ENCODE data around the gene LRRTM4.

LRRTM4 gene

GRCh38 chr2:77521931-77522470 is at the start of gene LRRTM4:
Gene LRRTM4 (minus strand): TSS chr2:77522376.
- Mint-ChIP-seq H3K36me3 (no peaks in the 10 kb centered on the region), H3K4me3 (no peak within 1 kb of the TSS), H3K27me3 (no peaks in the 10 kb centered on the region), H3K9me3 (peaks cover 4% of the 10 kb centered on the region), H3K27ac (no peak within 1 kb of the TSS), H3K4me1 (no peaks in the 10 kb centered on the region)
- no peak for ATAC-seq

GRCh38 chr2:77571545-77571944 is 49.4 kb upstream of the LRRTM4 start:
- H3K4me3 Mint-ChIP-seq = no peak overlapping the region
- peaks cover 6% of the 10 kb centered on the region for H3K9me3 Mint-ChIP-seq
- H3K4me1 Mint-ChIP-seq = no peaks in the 10 kb centered on the region
- H3K36me3 Mint-ChIP-seq = no peaks in the 10 kb centered on the region
- ATAC-seq = no peak
- H3K27me3 Mint-ChIP-seq = no peaks in the 10 kb centered on the region
- H3K27ac Mint-ChIP-seq = no peak overlapping the region

- no peak overlapping the region for H3K4me3 Mint-ChIP-seq
- H3K36me3 Mint-ChIP-seq = no peaks in the 10 kb centered on the region
- peaks cover 9% of the 10 kb centered on the region for H3K9me3 Mint-ChIP-seq
- no peak overlapping the region for H3K27ac Mint-ChIP-seq
- ATAC-seq = no peak
- no peaks in the 10 kb centered on the region for H3K27me3 Mint-ChIP-seq
- no peaks in the 10 kb centered on the region for H3K4me1 Mint-ChIP-seq
Observed at GRCh38 chr2:77567723-77568122, 45.5 kb upstream of the LRRTM4 start.

GRCh38 chr2:77566582-77566981 is 44.4 kb upstream of the LRRTM4 start:
- H3K27ac Mint-ChIP-seq = no peak overlapping the region
- H3K4me1 Mint-ChIP-seq = no peaks in the 10 kb centered on the region
- no peak overlapping the region for H3K4me3 Mint-ChIP-seq
- no peaks in the 10 kb centered on the region for H3K27me3 Mint-ChIP-seq
- ATAC-seq = no peak
- no peaks in the 10 kb centered on the region for H3K36me3 Mint-ChIP-seq
- H3K9me3 Mint-ChIP-seq = peaks cover 6% of the 10 kb centered on the region

- Mint-ChIP-seq H3K4me1 (no peaks in the 10 kb centered on the region), H3K9me3 (peaks cover 6% of the 10 kb centered on the region), H3K4me3 (no peak overlapping the region), H3K27ac (no peak overlapping the region), H3K27me3 (no peaks in the 10 kb centered on the region), H3K36me3 (no peaks in the 10 kb centered on the region)
- no peak for ATAC-seq
Observed at GRCh38 chr2:77566131-77566530, 44.0 kb upstream of the LRRTM4 start.

- H3K4me1 Mint-ChIP-seq = no peaks in the 10 kb centered on the region
- peaks cover 8% of the 10 kb centered on the region for H3K9me3 Mint-ChIP-seq
- H3K27ac Mint-ChIP-seq = no peak overlapping the region
- H3K4me3 Mint-ChIP-seq = no peak overlapping the region
- no peak for ATAC-seq
- H3K27me3 Mint-ChIP-seq = no peaks in the 10 kb centered on the region
- no peaks in the 10 kb centered on the region for H3K36me3 Mint-ChIP-seq
Observed at GRCh38 chr2:77552956-77553355, 30.8 kb upstream of the LRRTM4 start.

- Mint-ChIP-seq H3K27ac (no peak overlapping the region), H3K9me3 (peaks cover 10% of the 10 kb centered on the region), H3K27me3 (no peaks in the 10 kb centered on the region), H3K4me3 (no peak overlapping the region), H3K4me1 (no peaks in the 10 kb centered on the region), H3K36me3 (no peaks in the 10 kb centered on the region)
- ATAC-seq = no peak
Observed at GRCh38 chr2:77538031-77538430, 15.9 kb upstream of the LRRTM4 start.

- H3K4me3 Mint-ChIP-seq = no peak overlapping the region
- H3K9me3 Mint-ChIP-seq = peaks cover 4% of the 10 kb centered on the region
- H3K4me1 Mint-ChIP-seq = no peaks in the 10 kb centered on the region
- no peak overlapping the region for H3K27ac Mint-ChIP-seq
- H3K27me3 Mint-ChIP-seq = no peaks in the 10 kb centered on the region
- H3K36me3 Mint-ChIP-seq = no peaks in the 10 kb centered on the region
- ATAC-seq = no peak
Observed at GRCh38 chr2:77522888-77523287, 712 bp upstream of the LRRTM4 start.

- H3K36me3 Mint-ChIP-seq = no peaks in the 10 kb centered on the region
- no peak overlapping the region for H3K27ac Mint-ChIP-seq
- H3K4me3 Mint-ChIP-seq = no peak overlapping the region
- no peak for ATAC-seq
- no peaks in the 10 kb centered on the region for H3K27me3 Mint-ChIP-seq
- peaks cover 4% of the 10 kb centered on the region for H3K9me3 Mint-ChIP-seq
- no peaks in the 10 kb centered on the region for H3K4me1 Mint-ChIP-seq
Observed at GRCh38 chr2:77521548-77521891, 656 bp downstream of the LRRTM4 start.

- Mint-ChIP-seq H3K27me3 (no peaks in the 10 kb centered on the region), H3K27ac (no peak overlapping the region), H3K9me3 (peaks cover 4% of the 10 kb centered on the region), H3K4me1 (no peaks in the 10 kb centered on the region), H3K4me3 (no peak overlapping the region), H3K36me3 (no peaks in the 10 kb centered on the region)
- ATAC-seq = no peak
Observed at GRCh38 chr2:77520641-77521547, 1.3 kb downstream of the LRRTM4 start.

- no peaks in the 10 kb centered on the region for H3K36me3 Mint-ChIP-seq
- no peaks in the 10 kb centered on the region for H3K4me1 Mint-ChIP-seq
- no peaks in the 10 kb centered on the region for H3K27me3 Mint-ChIP-seq
- peaks cover 4% of the 10 kb centered on the region for H3K9me3 Mint-ChIP-seq
- no peak overlapping the region for H3K27ac Mint-ChIP-seq
- no peak overlapping the region for H3K4me3 Mint-ChIP-seq
- no peak for ATAC-seq
Observed at GRCh38 chr2:77519888-77520506, 2.2 kb downstream of the LRRTM4 start.

GRCh38 chr2:77519164-77519887 is 2.9 kb downstream of the LRRTM4 start:
- H3K4me1 Mint-ChIP-seq = no peaks in the 10 kb centered on the region
- ATAC-seq = no peak
- no peaks in the 10 kb centered on the region for H3K36me3 Mint-ChIP-seq
- H3K27ac Mint-ChIP-seq = no peak overlapping the region
- H3K27me3 Mint-ChIP-seq = no peaks in the 10 kb centered on the region
- no peaks in the 10 kb centered on the region for H3K9me3 Mint-ChIP-seq
- no peak overlapping the region for H3K4me3 Mint-ChIP-seq

GRCh38 chr2:77518311-77518710 is 3.9 kb downstream of the LRRTM4 start:
- Mint-ChIP-seq H3K4me3 (no peak overlapping the region), H3K27ac (no peak overlapping the region), H3K4me1 (no peaks in the 10 kb centered on the region)

GRCh38 chr2:77513191-77513590 is 9.0 kb downstream of the LRRTM4 start:
- no peaks in the 10 kb centered on the region for H3K4me1 Mint-ChIP-seq
- H3K9me3 Mint-ChIP-seq = no peaks in the 10 kb centered on the region
- ATAC-seq = no peak
- H3K36me3 Mint-ChIP-seq = no peaks in the 10 kb centered on the region
- H3K4me3 Mint-ChIP-seq = no peak overlapping the region
- no peak overlapping the region for H3K27ac Mint-ChIP-seq
- H3K27me3 Mint-ChIP-seq = no peaks in the 10 kb centered on the region

More at GRCh38 chr2:77518311-77518710, 3.9 kb downstream of the LRRTM4 start:
- no peaks in the 10 kb centered on the region for H3K27me3 Mint-ChIP-seq
- H3K9me3 Mint-ChIP-seq = no peaks in the 10 kb centered on the region
- no peak for ATAC-seq
- H3K36me3 Mint-ChIP-seq = no peaks in the 10 kb centered on the region

- Mint-ChIP-seq H3K4me3 (no peak overlapping the region), H3K27me3 (no peaks in the 10 kb centered on the region), H3K4me1 (no peaks in the 10 kb centered on the region), H3K9me3 (no peaks in the 10 kb centered on the region), H3K36me3 (no peaks in the 10 kb centered on the region), H3K27ac (no peak overlapping the region)
- no peak for ATAC-seq
Observed at GRCh38 chr2:77512507-77512906, 9.7 kb downstream of the LRRTM4 start.

Data from stimulated activated memory B cell treated with anti-CD40 and anti-IgM and Interleukin-4, amounts not matched to agents 10 μg/mL and 1 μg/mL and 100 μg/mL, for 72 hours (primary cell).